SK-N-SH (cell line): ENCODE data around the gene FAH. TPM values are rescaled to one million over a fixed set of nuclear protein-coding genes. Genes with fewer than 3 reads are reported as not detected.

Experiments used
- CTCF ChIA-PET: fragments of 300-600, 350-600 bp; formaldehyde crosslinking; extraction: SDS; loops from one replicate; lab custom pipeline; 2021; lab: Yijun Ruan, JAX
- POLR2A ChIA-PET: fragments of 350-600 bp; sonication (Branson Sonifier 250); formaldehyde crosslinking; extraction: SDS; loops from one replicate; lab custom pipeline; 2020; ENCODE audit warnings: antibody characterized with exemption, inconsistent platforms; lab: Yijun Ruan, JAX
- DNase-seq: peaks from one replicate; pipeline ENCODE4 v3.0.0; 2012
- H2AFZ ChIP-seq: fragments of 200-600 bp; sonication (generic); 2 replicates; pipeline ENCODE4 v1.8.1; 2016; ENCODE audit warnings: antibody characterized with exemption, mild to moderate bottlenecking, low read depth
- H3F3A ChIP-seq: fragments of 200-600 bp; sonication (generic); replicated peaks from 2 replicates; pipeline ENCODE3; 2016; ENCODE audit warnings: antibody characterized with exemption, mild to moderate bottlenecking; ENCODE audit not compliant: insufficient read depth
- H3K27ac ChIP-seq, 2 experiments: fragments of 200-500 bp in 1 of 2; fragments of 200-600 bp in 1 of 2; sonication (Bioruptor generic) in 1 of 2; sonication (generic), shearing (Covaris generic) in 1 of 2; 2 replicates each; pipeline versions ENCODE4 v1.5.1 to v1.6.1; 2014 to 2016; ENCODE audit warnings: low read depth in 2 of 2, inconsistent platforms in 1 of 2, low read length in 1 of 2, mild to moderate bottlenecking in 1 of 2, mixed read lengths in 1 of 2
- H3K27me3 ChIP-seq: fragments of 200-600 bp; sonication (generic), shearing (Covaris generic); 2 replicates; pipeline ENCODE4 v1.6.1; 2016; ENCODE audit warnings: mixed run types; ENCODE audit not compliant: insufficient read depth
- H3K36me3 ChIP-seq, 2 experiments: fragments of 200-500 bp in 1 of 2; fragments of 200-600 bp in 1 of 2; sonication (Bioruptor generic) in 1 of 2; sonication (generic) in 1 of 2; replicated peaks in 1 of 2; 2 replicates each; pipeline versions ENCODE3 to v1.5.1; 2014 to 2016; ENCODE audit warnings: low read length in 1 of 2, mild to moderate bottlenecking in 1 of 2; ENCODE audit not compliant: insufficient read depth in 2 of 2, control insufficient read depth in 1 of 2
- H3K4me1 ChIP-seq, 2 experiments: fragments of 200-500 bp in 1 of 2; fragments of 200-600 bp in 1 of 2; sonication (Bioruptor generic) in 1 of 2; sonication (generic), shearing (Covaris generic) in 1 of 2; 2 replicates each; pipeline versions ENCODE4 v1.5.1 to v1.6.1; 2014 to 2016; ENCODE audit warnings: low read depth in 1 of 2, low read length in 1 of 2, mixed run types in 1 of 2; ENCODE audit not compliant: insufficient read depth in 2 of 2, control insufficient read depth in 1 of 2
- H3K4me2 ChIP-seq: fragments of 200-600 bp; sonication (generic), shearing (Covaris generic); 2 replicates; pipeline ENCODE4 v1.6.1; 2017; ENCODE audit warnings: mixed run types
- H3K4me3 ChIP-seq, 2 experiments: fragments of 200-500 bp in 1 of 2; fragments of 200-600 bp in 1 of 2; sonication (Bioruptor generic) in 1 of 2; sonication (generic), shearing (Covaris generic) in 1 of 2; 2 replicates each; pipeline versions ENCODE4 v1.5.1 to v1.8.1; 2014 to 2016; ENCODE audit warnings: low read depth in 2 of 2, inconsistent platforms in 1 of 2, low read length in 1 of 2, mild to moderate bottlenecking in 1 of 2, mixed read lengths in 1 of 2, moderate library complexity in 1 of 2
- H3K79me2 ChIP-seq: fragments of 200-600 bp; sonication (generic); 2 replicates; pipeline ENCODE4 v1.8.1; 2017; ENCODE audit warnings: mild to moderate bottlenecking; ENCODE audit not compliant: insufficient read depth
- H3K9ac ChIP-seq: fragments of 200-600 bp; sonication (generic); 2 replicates; pipeline ENCODE4 v1.6.1; 2017; ENCODE audit warnings: mixed run types
- H3K9me2 ChIP-seq: fragments of 200-600 bp; sonication (generic); 2 replicates; pipeline ENCODE4 v1.6.1; 2017; ENCODE audit warnings: mixed run types
- H3K9me3 ChIP-seq: fragments of 200-600 bp; sonication (generic); 2 replicates; pipeline ENCODE4 v1.6.1; 2017; ENCODE audit warnings: mixed run types, mild to moderate bottlenecking, moderate library complexity
- H4K20me1 ChIP-seq: fragments of 200-600 bp; sonication (generic); 2 replicates; pipeline ENCODE4 v1.6.1; 2017; ENCODE audit warnings: mild to moderate bottlenecking, mixed run types; ENCODE audit not compliant: insufficient read depth
- CHD2 ChIP-seq: fragments of 150-350 bp; IDR thresholded peaks from 2 replicates; pipeline ENCODE4 v1.6.1; 2018; ENCODE audit warnings: low read length; ENCODE audit not compliant: partially characterized antibody
- EP300 ChIP-seq, 2 experiments: IDR thresholded peaks; 2 replicates each; pipeline versions ENCODE4 v1.4.0 to v1.6.1; 2012; ENCODE audit warnings: borderline replicate concordance in 1 of 2, low read depth in 1 of 2, low read length in 1 of 2
- EZH2phosphoT487 ChIP-seq: fragments of 200-600 bp; sonication (generic); IDR thresholded peaks from 2 replicates; pipeline ENCODE4 v1.6.1; 2017; ENCODE audit warnings: low read depth, mixed run types, mild to moderate bottlenecking, antibody characterized with exemption, moderate library complexity, borderline replicate concordance
- FOSL2 ChIP-seq: IDR thresholded peaks from 2 replicates; pipeline ENCODE4 v1.4.0; 2012; ENCODE audit warnings: low read depth, mild to moderate bottlenecking, moderate library complexity, borderline replicate concordance
- FOXM1 ChIP-seq: IDR thresholded peaks from 2 replicates; pipeline ENCODE4 v1.4.0; 2012; ENCODE audit warnings: low read depth, mild to moderate bottlenecking
- GABPA ChIP-seq: IDR thresholded peaks from 2 replicates; pipeline ENCODE4 v1.4.0; 2012; ENCODE audit warnings: low read depth, mild to moderate bottlenecking
- IRF3 ChIP-seq: fragments of 150-350 bp; IDR thresholded peaks from 2 replicates; pipeline ENCODE4 v1.6.1; 2016; ENCODE audit warnings: mild to moderate bottlenecking, low read depth, low read length
- MEF2A ChIP-seq: IDR thresholded peaks from 2 replicates; pipeline ENCODE4 v1.4.0; 2012; ENCODE audit warnings: low read depth, borderline replicate concordance
- MXI1 ChIP-seq: IDR thresholded peaks from 2 replicates; pipeline ENCODE4 v1.6.1; 2012; ENCODE audit warnings: mild to moderate bottlenecking, low read depth, low read length, improper control_type of control experiment
- NFIC ChIP-seq: IDR thresholded peaks from 2 replicates; pipeline ENCODE4 v1.4.0; 2012; ENCODE audit warnings: borderline replicate concordance
- NRF1 ChIP-seq: IDR thresholded peaks from 2 replicates; pipeline ENCODE4 v1.6.1; 2012; ENCODE audit warnings: low read depth, mild to moderate bottlenecking, low read length
- RAD21 ChIP-seq: IDR thresholded peaks from 2 replicates; pipeline ENCODE4 v1.6.1; 2012; ENCODE audit warnings: mild to moderate bottlenecking, low read length
- REST ChIP-seq: IDR thresholded peaks from 2 replicates; pipeline ENCODE4 v1.6.1; 2012; ENCODE audit warnings: mild to moderate bottlenecking, low read depth, low read length, moderate library complexity
- RFX5 ChIP-seq: IDR thresholded peaks from 2 replicates; pipeline ENCODE4 v1.6.1; 2012; ENCODE audit warnings: mild to moderate bottlenecking, improper control_type of control experiment, low read length
- SIN3A ChIP-seq: IDR thresholded peaks from 2 replicates; pipeline ENCODE4 v1.6.1; 2012; ENCODE audit warnings: low read depth, mild to moderate bottlenecking, low read length, moderate library complexity, borderline replicate concordance
- TCF12 ChIP-seq: IDR thresholded peaks from 2 replicates; pipeline ENCODE4 v1.4.0; 2012
- USF1 ChIP-seq: IDR thresholded peaks from 2 replicates; pipeline ENCODE4 v1.4.0; 2012; ENCODE audit warnings: low read depth, borderline replicate concordance
- USF2 ChIP-seq: fragments of 150-350 bp; IDR thresholded peaks from 2 replicates; pipeline ENCODE4 v1.6.1; 2017; ENCODE audit warnings: antibody characterized with exemption, low read length, low read depth, borderline replicate concordance
- YY1 ChIP-seq: IDR thresholded peaks from 2 replicates; pipeline ENCODE4 v1.4.0; 2012; ENCODE audit warnings: low read depth, mild to moderate bottlenecking
- WGBS: methylation state at CpG from one replicate; pipeline ENCODE4 v1.1.6; 2017; ENCODE audit warnings: low lambda C conversion rate; 5-methylcytosine and 5-hydroxymethylcytosine counted together
- polyA plus RNA-seq, 3 experiments: library from polyadenylated mRNA; depleted of rRNA; stranded (reverse); fragments of >200 nt; gene quantifications; 2 replicates each; pipeline ENCODE4 v1.2.3, GENCODE V29; 2012

FAH gene
- polyA plus RNA-seq, 1 of the 3 experiments (the other 2 are of a cell fraction), result 34.9 TPM

- Histone ChIP-seq H3K9me3 (no peaks in the 10 kb centered on the region), H2AFZ (no peak overlapping the region), H3K9me2 (no peaks in the 10 kb centered on the region), H3K27ac (no peak overlapping the region), H4K20me1 (no peaks in the 10 kb centered on the region), H3F3A (no peaks in the 10 kb centered on the region), H3K4me2 (no peak overlapping the region), H3K4me3 (no peak overlapping the region), H3K4me1 (no peaks in the 10 kb centered on the region; a peak in 1 of 4 replicates), H3K36me3 (peaks cover 13 to 41% of the 10 kb centered on the region in 2 experiments), H3K79me2 (no peaks in the 10 kb centered on the region), H3K27me3 (no peaks in the 10 kb centered on the region), H3K9ac (no peak overlapping the region)
- CTCF ChIA-PET, result interaction anchor here (3.1 kb wide), 1 partner anchor 11 kb away, joined by 18 read pairs; no protein-coding TSS in a partner anchor
- POLR2A ChIA-PET, result no interaction called here
- no peak for DNase-seq
- TF ChIP-seq YY1 (no peak), CHD2 (no peak), SIN3A (no peak), MEF2A (no peak)
- 93% methylated on average over 6 of the region's 6 CpGs for WGBS
Measured at GRCh38 chr15:80161468-80162016, 8.7 kb downstream of the FAH start.

GRCh38 chr15:80162059-80162554 lies 9.3 kb downstream of the FAH start:
- no peaks in the 10 kb centered on the region for H4K20me1 ChIP-seq
- CTCF ChIA-PET, result interaction anchor here (3.1 kb wide), 1 partner anchor 11 kb away, joined by 18 read pairs; no protein-coding TSS in a partner anchor
- H3K4me1 ChIP-seq, result no peaks in the 10 kb centered on the region; a peak in 1 of 4 replicates
- H3K9me2 ChIP-seq, result no peaks in the 10 kb centered on the region
- TF ChIP-seq EZH2phosphoT487 (no peak), USF2 (no peak), YY1 (no peak), IRF3 (no peak), FOXM1 (no peak), NFIC (no peak), USF1 (no peak), TCF12 (no peak), RAD21 (no peak), RFX5 (no peak), NRF1 (no peak), REST (no peak), GABPA (no peak), MXI1 (no peak), EP300 (IDR thresholded peaks at IDR 0.05; ENCODE audit: borderline replicate concordance in 1 of 2, low read depth in 1 of 2, low read length in 1 of 2) (no peak), FOSL2 (no peak)
- peaks cover 13 to 41% of the 10 kb centered on the region in 2 experiments for H3K36me3 ChIP-seq
- H3K27ac ChIP-seq, result no peak overlapping the region
- no peak overlapping the region for H2AFZ ChIP-seq
- H3K27me3 ChIP-seq, result no peaks in the 10 kb centered on the region
- no peak overlapping the region for H3K4me2 ChIP-seq
- no peak for DNase-seq
- no peaks in the 10 kb centered on the region for H3F3A ChIP-seq
- H3K4me3 ChIP-seq, result no peak overlapping the region
- no peaks in the 10 kb centered on the region for H3K79me2 ChIP-seq
- H3K9me3 ChIP-seq, result no peaks in the 10 kb centered on the region
- WGBS, result 95% methylated on average over 6 of the region's 6 CpGs
- POLR2A ChIA-PET, result no interaction called here
- H3K9ac ChIP-seq, result no peak overlapping the region
